B cell (primary cell): ENCODE results near the gene P3H3. TPM values are rescaled to one million over a fixed set of nuclear protein-coding genes. Genes with fewer than 3 reads are reported as not detected.

Source experiments
- ATAC-seq: fragments of 200-7000 bp; cut with Tn5 transposase; one replicate; pipeline ENCODE4 v1.10.0; 2021; ENCODE audit warnings: low read depth, mild to moderate bottlenecking, moderate number of reproducible peaks, moderate library complexity
- CTCF ChIA-PET: fragments of 350-600 bp; sonication (Branson Sonifier 250); formaldehyde crosslinking; loops from one replicate; lab custom pipeline; 2021; ENCODE audit warnings: antibody characterized with exemption, inconsistent platforms; lab: Charles Lee
- POLR2A ChIA-PET: fragments of 350-600 bp; sonication (Branson Sonifier 250); formaldehyde crosslinking; loops from one replicate; lab custom pipeline; 2021; ENCODE audit warnings: antibody characterized with exemption; lab: Charles Lee
- DNase-seq: peaks from one replicate; pipeline ENCODE4 v3.0.0; 2013
- H2AFZ ChIP-seq: 2 replicates; pipeline ENCODE4 v1.6.1; 2012; ENCODE audit warnings: mild to moderate bottlenecking, low read depth, low read length; ENCODE audit not compliant: insufficient read depth, poor library complexity, severe bottlenecking
- H3K27ac ChIP-seq, 2 donors: 1 replicate in 1 of 2; 2 replicates in 1 of 2; pipeline ENCODE4 v1.5.1; 2012 to 2013; ENCODE audit warnings: low read length in 2 of 2, mild to moderate bottlenecking in 2 of 2, moderate library complexity in 1 of 2
- H3K27me3 ChIP-seq, 4 experiments: fragments of 200-600 bp in 1 of 4; sonication (generic) in 1 of 4; replicated peaks in 1 of 4; 1 replicate in 2 of 4; 2 replicates in 2 of 4; pipeline versions ENCODE4 v1.6.1 to v1.7.0; 2013 to 2016; ENCODE audit warnings: low read length in 3 of 4, mild to moderate bottlenecking in 2 of 4, mixed read lengths in 1 of 4, moderate library complexity in 1 of 4; ENCODE audit not compliant: insufficient read depth in 4 of 4, control insufficient read depth in 3 of 4; ENCODE audit errors: control extremely low read depth in 1 of 4
- H3K36me3 ChIP-seq, 2 experiments: replicated peaks in 1 of 2; 1 replicate in 1 of 2; 2 replicates in 1 of 2; pipeline versions ENCODE4 v1.6.1 to v1.7.1; 2013; ENCODE audit warnings: low read length in 1 of 2; ENCODE audit not compliant: insufficient read depth in 2 of 2, control insufficient read depth in 1 of 2; ENCODE audit errors: control extremely low read depth in 1 of 2, extremely low read depth in 1 of 2
- H3K4me1 ChIP-seq, 2 donors: fragments of 200-600 bp in 1 of 2; sonication (generic) in 1 of 2; 1 replicate in 1 of 2; 2 replicates in 1 of 2; pipeline versions ENCODE4 v1.5.1 to v1.6.1; 2013 to 2017; ENCODE audit warnings: low read length in 2 of 2; ENCODE audit not compliant: control insufficient read depth in 2 of 2, insufficient read depth in 2 of 2
- H3K4me2 ChIP-seq: replicated peaks from 2 replicates; pipeline ENCODE3; 2012; ENCODE audit warnings: mild to moderate bottlenecking, low read depth, low read length; ENCODE audit not compliant: poor library complexity, severe bottlenecking
- H3K4me3 ChIP-seq, 5 experiments: fragments of 200-600 bp in 1 of 5; sonication (generic) in 1 of 5; 1 replicate in 3 of 5; 2 replicates in 2 of 5; pipeline versions ENCODE4 v1.5.1 to v1.7.0; 2011 to 2016; ENCODE audit warnings: low read length in 4 of 5, mild to moderate bottlenecking in 4 of 5, low read depth in 2 of 5, control low read depth in 1 of 5, moderate library complexity in 1 of 5; ENCODE audit not compliant: insufficient read depth in 1 of 5; ENCODE audit errors: control extremely low read depth in 1 of 5, extremely low read depth in 1 of 5
- H3K79me2 ChIP-seq: fragments of 200-600 bp; sonication (generic); one replicate; pipeline ENCODE4 v1.6.0; 2016; ENCODE audit warnings: low read length; ENCODE audit not compliant: control insufficient read depth, insufficient read depth
- H3K9ac ChIP-seq: fragments of 200-600 bp; sonication (generic); 2 replicates; pipeline ENCODE4 v1.6.1; 2017; ENCODE audit warnings: mild to moderate bottlenecking, low read length, moderate library complexity
- H3K9me3 ChIP-seq, 3 donors: one replicate each; pipeline versions ENCODE4 v1.6.1 to v1.7.1; 2013; ENCODE audit warnings: low read length in 2 of 3; ENCODE audit not compliant: control insufficient read depth in 2 of 3, insufficient read depth in 1 of 3; ENCODE audit errors: control extremely low read depth in 1 of 3
- H4K20me1 ChIP-seq: 2 replicates; pipeline ENCODE4 v1.6.0; 2012; ENCODE audit warnings: mild to moderate bottlenecking, low read length; ENCODE audit not compliant: insufficient read depth, control insufficient read depth, poor library complexity, severe bottlenecking
- H3K27ac Mint-ChIP-seq: one replicate; pipeline ENCODE4 v1.8.0; 2021; ENCODE audit warnings: mixed read lengths
- H3K27me3 Mint-ChIP-seq: one replicate; pipeline ENCODE4 v1.8.0; 2021; ENCODE audit warnings: mixed read lengths
- H3K4me1 Mint-ChIP-seq: one replicate; pipeline ENCODE4 v1.8.0; 2021; ENCODE audit warnings: mixed read lengths
- H3K4me3 Mint-ChIP-seq: one replicate; pipeline ENCODE4 v1.8.0; 2021; ENCODE audit warnings: mixed read lengths
- H3K9me3 Mint-ChIP-seq: one replicate; pipeline ENCODE4 v1.8.0; 2022; ENCODE audit warnings: mixed read lengths; ENCODE audit not compliant: insufficient read depth
- EZH2 ChIP-seq: IDR thresholded peaks from 2 replicates; pipeline ENCODE4 v1.6.1; 2012; ENCODE audit warnings: borderline replicate concordance, low read depth, mild to moderate bottlenecking, moderate library complexity, low read length; ENCODE audit not compliant: insufficient read depth, poor library complexity, severe bottlenecking
- WGBS: methylation state at CpG from one replicate; pipeline ENCODE4 v1.1.5; 2013; ENCODE audit warnings: missing lambda C conversion rate; ENCODE audit not compliant: insufficient coverage; 5-methylcytosine and 5-hydroxymethylcytosine counted together
- intact Hi-C: fragments of 100-400 bp; cut with micrococcal nuclease; formaldehyde crosslinking; loops from one replicate; pipeline ENCODE4 v1.10.0; 2022
- polyA plus RNA-seq: library from polyadenylated mRNA; depleted of rRNA; stranded (reverse); fragments of >200 nt; gene quantifications from 2 replicates; pipeline ENCODE4 v1.2.3, GENCODE V29; 2012
- total RNA-seq, 2 donors: library from RNA; stranded (reverse); fragments of 120-200 nt in 1 of 2; gene quantifications; 1 replicate in 1 of 2; 2 replicates in 1 of 2; pipeline versions ENCODE4 v1.2.3 to v1.2.4, GENCODE V29; 2013 to 2022
- TF ChIP-seq, protein P1 (sequence below): fragments of 200-600 bp; IDR thresholded peaks from one replicate; pipeline ENCODE4 v1.8.0; 2022; ENCODE audit warnings: antibody characterized with exemption, mild to moderate bottlenecking

The P3H3 gene
- total and polyA plus RNA-seq, 2 donors (not counting 1 experiment from before 2014, with no cell fraction given), result 0.09 TPM; not detected in 1

DNA sequence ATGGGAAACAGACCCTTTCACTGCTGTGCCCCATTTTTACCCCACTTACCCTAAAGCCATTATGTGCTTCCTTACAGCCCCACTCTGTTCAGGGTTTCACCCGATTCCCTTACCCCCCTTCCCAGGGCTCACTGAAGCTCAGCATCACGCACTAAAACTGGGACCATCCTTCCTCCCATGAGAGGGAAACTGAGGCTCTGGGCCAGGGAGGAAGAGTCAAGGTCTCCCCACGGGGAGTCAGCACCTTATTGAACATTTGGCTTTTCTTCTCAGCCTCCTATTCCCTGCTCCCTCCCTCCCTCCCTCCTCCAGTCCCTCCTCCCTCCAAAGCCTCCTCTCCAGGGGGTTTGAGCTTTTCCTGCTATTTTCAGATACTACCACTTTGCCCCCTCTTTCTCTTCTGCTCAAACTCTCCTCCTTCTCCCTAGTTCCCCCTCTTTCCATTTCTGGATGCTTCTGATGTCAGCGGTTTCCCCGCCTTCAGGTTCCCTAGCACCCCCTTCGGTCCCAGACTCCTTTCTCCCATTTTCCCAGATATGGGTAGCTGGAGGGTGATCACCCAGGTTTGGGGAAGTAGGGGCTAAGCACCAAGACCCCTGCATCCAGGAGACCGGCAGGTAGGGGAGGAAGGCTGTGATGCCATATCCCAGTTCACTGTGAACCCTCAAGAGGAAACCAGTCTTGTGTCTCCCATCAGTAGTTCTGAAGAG, 5.6 kb upstream of the P3H3 start:
- TF ChIP-seq, protein P1, sequence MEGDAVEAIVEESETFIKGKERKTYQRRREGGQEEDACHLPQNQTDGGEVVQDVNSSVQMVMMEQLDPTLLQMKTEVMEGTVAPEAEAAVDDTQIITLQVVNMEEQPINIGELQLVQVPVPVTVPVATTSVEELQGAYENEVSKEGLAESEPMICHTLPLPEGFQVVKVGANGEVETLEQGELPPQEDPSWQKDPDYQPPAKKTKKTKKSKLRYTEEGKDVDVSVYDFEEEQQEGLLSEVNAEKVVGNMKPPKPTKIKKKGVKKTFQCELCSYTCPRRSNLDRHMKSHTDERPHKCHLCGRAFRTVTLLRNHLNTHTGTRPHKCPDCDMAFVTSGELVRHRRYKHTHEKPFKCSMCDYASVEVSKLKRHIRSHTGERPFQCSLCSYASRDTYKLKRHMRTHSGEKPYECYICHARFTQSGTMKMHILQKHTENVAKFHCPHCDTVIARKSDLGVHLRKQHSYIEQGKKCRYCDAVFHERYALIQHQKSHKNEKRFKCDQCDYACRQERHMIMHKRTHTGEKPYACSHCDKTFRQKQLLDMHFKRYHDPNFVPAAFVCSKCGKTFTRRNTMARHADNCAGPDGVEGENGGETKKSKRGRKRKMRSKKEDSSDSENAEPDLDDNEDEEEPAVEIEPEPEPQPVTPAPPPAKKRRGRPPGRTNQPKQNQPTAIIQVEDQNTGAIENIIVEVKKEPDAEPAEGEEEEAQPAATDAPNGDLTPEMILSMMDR, result no peak
- no peak for TF ChIP-seq EZH2
- Histone ChIP-seq H2AFZ (no peak overlapping the region), H3K4me3 (no peak overlapping the region), H3K9ac (no peak overlapping the region), H3K9me3 (peaks cover 0 to 13% (median 0%) of the 10 kb centered on the region in 3 donors), H3K27ac (no peak overlapping the region), H3K27me3 (peaks cover 0 to 67% (median 29%) of the 10 kb centered on the region in 4 experiments), H3K79me2 (no peaks in the 10 kb centered on the region), H3K36me3 (no peaks in the 10 kb centered on the region), H3K4me2 (no peak overlapping the region), H3K4me1 (peaks cover 21 to 23% of the 10 kb centered on the region in 2 donors), H4K20me1 (no peaks in the 10 kb centered on the region)
- ATAC-seq, result no peak
- DNase-seq, result no peak
- ChIA-PET POLR2A (no interaction called here), CTCF (interaction anchor here (1.0 to 6.2 kb wide), 3 partner anchors 11 to 69 kb away, joined by 3 to 33 read pairs (median 31); partner anchors contain the start of gene MLF2)
- Mint-ChIP-seq H3K4me1 (peaks cover 19% of the 10 kb centered on the region), H3K27me3 (peaks cover 65% of the 10 kb centered on the region), H3K9me3 (no peaks in the 10 kb centered on the region), H3K27ac (no peak overlapping the region), H3K4me3 (no peak overlapping the region)
- WGBS, result 71% methylated on average over 1 of the region's 7 CpGs
- intact Hi-C loops, result no loop called here
